NCI-H2029 treated with DMSO at 0.1 percent for 48 hours (cell line): ENCODE measurements around the gene UROC1.

Experiments used
- DNase-seq: peaks from one replicate; lab custom pipeline; 2025; lab: John Stamatoyannopoulos, UW

The UROC1 gene

DNA sequence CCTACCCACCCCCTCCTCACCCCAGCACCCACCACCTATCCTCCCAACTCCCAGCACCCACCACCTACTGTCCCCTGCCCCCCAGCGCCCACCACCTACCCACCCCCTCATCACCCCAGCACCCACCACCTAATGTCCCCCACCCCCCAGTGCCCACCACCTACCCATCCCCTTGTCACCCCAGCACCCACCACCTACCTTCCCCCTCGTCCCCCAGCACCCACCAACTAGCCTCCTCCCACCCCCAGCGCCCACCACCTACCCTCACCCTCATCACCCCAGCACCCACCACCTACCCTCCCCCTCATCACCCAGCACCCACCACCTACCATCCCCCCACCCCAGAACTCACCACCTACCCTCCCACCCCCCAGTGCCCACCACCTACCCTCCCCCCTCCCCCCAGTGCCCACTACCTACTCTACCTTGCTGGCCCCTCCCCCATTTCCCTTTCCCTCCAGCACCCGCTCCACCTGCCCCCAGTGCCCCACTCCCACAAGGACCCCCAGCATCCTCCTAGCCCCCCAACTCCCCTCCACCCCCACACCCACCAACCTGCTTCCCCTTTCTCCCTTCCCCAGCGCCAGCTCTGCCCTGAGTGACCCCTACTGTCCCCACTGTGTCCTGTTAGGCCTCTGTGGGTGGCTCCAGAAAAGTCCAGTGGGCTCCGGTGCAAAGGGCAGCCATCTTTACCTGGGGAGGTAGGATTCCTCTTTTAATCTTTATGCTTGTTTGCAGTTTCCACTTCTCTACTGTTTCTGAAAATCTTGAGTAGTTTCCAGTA is 1.2 kb downstream of the UROC1 start:
- no peak for DNase-seq

DNA sequence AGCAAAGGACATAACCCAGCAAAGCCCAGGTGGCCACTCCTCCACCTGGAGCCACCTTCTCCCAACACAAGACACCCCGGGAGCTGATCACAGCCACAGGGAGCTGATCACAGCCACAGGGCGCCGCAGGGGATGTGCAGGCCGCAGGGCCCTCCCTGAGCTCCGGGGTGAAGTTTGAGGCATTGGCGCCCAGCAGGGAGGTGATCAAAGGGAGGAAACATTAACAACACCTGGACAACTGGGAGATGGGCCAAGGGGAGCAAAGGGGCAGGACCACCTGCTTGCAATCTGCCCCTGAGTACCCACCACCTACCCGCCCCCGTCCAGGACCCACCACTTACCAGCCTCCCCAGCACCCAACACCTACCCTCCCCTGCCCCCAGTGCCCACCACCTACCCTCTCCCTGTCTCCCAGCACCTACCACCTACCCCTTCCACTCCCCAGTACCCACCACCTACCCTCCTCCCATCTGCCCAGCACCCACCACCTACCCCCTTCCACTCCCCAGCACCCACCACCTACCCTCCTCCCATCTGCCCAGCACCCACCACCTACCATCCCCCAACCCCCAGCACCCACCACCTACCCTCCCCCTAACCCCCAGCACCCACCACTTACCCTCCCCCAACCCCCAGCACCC is 2.4 kb downstream of the UROC1 start:
- no peak for DNase-seq

DNA sequence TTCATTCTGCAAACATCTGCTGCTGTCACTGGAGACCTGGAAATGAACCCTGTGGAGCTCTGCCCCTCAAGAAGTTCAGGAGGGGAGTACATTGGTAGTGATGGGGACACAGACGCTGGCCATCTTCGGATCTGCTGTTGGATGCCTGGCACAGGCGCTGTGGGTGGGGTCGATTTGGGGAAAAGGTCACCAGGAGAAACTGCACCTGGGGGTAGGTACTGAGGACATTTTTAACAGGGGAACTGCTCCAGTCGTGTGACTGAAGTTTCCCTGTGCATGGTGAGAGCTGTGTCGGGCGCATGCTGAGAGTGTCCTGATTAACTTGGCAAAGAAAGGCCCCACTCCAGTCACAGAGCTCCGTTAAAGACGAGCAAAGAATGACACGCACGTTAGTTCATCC is 3.4 kb downstream of the UROC1 start:
- DNase-seq: no peak

DNA sequence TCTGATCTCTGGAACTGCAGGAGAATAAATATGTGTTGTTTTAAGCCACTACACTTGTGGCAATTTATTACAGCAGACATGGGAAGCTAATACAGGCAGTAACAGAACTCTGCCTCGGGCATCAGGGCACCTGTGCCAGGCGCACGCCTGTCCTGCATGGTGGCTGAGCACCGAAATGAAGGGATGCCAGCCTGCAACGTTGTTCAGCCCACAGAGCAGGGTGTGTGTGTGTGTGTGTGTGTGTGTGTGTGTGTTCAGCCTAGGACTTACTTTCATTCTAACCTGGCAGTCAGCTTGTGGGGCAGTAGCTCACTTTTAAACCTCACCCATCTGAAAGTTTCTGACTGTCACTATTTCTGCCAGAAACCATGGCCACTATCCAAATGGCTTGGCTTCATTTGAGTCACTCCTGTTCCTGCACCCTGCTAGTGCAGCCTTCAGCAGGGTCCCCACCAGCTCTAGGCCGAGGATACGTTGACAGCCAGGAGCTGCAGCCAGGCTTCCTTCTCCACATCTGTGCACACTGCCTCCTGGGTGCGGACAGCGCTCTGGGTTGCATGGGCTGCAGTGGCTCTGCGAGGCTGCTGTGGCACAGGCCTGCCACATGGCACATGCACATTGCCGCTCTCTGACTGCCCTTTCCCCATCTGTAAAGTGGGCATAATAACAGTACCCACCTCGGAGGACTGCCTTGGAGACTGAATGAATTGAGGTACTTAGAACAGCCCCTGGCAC is 4.5 kb downstream of the UROC1 start:
- no peak for DNase-seq

DNA sequence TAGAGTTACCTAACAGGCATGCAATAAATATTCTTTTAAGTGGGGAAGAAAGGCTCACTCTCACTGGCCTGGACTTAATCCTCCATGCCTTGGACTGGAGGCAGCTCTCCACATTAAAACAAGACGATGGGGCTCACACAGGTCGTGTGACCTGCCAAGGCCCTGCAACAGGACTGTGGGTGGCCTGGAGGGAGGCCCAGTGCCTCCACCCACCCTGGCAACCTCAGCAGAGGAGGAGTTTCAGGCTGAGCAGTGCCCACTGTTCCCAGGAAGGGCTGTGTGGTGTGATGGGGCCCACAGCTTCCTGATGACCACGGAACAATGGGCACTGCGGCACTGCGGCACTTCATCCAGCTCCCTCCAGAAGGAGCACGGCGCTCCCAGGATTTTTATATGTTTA is 5.5 kb downstream of the UROC1 start:
- no peak for DNase-seq

DNA sequence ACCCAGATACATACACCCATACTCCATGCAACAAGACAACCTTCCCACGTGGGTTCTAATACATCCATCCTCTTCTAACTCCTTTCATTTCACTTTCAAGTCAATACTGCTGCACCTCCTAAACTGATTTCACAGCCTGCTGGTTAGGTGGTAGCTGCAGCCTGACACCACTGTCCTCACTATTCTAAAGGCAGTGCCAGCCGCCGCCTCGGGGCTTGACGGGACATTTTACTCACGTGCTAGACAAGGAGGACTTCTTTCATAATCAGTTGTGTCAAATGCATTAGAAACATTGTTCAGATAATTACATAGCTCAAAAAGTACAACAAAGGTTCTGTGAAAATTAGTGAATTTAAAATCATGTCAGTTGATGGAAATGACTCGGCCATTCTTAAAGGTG is 6.3 kb downstream of the UROC1 start:
- DNase-seq: no peak

DNA sequence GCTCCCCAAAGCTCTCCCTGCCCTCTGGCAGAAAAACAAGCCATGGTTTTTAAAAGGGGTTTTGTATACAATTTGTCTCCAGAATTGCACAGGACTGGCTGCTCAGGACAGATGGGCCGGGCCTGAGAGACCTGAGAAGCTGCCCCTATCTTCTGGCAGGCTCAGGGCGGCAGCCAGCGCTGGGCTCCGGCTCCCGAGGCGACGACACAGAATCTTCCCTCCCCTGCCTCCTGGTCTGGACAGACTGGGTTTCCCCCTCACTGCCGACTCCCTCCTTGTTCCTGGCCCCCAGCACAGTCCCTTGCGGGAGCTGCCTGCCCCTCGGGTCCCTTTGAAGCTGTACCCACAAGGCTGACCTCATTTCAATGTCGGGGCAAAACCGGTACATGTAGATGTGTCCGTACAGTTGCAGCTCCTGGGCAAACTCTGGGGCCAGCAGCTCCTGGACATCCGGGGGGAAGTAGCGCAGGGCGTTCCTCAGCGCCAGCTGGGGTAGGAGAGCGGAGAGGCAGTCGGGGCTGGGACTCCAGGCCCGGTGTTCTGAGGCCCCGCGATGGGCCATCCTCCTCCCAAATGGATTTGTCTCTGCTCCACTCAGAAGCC is 7.2 kb downstream of the UROC1 start:
- no peak for DNase-seq

DNA sequence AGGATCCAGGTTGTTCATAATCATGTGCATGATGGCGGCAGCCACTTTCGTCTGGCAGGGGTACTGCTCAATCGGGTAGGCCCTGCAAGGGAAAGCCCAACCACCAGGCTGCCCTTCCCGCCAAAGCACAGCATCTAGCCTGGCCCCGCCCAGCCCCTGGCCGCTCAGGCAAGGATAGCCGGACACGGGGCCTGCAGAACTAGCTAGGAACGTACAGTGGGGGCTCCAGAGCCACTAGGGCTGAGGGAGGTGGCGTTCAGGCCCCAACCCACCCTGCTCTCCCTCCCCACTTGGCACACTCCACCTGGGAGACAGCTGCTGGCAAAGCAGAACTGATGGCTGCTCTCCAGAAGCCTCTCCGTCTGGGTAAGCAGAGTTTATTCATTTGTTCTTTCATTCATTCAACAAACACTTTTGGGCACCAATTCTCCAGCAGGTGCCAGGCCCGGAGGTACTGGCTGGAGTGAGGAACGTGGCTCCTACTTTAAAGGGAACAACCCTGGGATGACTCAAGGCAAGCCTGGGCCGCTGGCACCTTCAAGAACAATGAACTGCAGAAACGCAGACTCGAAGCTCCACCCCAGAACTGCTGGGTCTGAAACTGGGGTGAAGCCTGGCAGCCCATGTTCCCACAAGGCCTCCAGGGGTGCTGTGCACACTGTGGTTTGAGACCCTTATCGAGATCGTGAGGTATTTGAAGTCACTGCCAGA is 7.8 kb downstream of the UROC1 start:
- DNase-seq: no peak

DNA sequence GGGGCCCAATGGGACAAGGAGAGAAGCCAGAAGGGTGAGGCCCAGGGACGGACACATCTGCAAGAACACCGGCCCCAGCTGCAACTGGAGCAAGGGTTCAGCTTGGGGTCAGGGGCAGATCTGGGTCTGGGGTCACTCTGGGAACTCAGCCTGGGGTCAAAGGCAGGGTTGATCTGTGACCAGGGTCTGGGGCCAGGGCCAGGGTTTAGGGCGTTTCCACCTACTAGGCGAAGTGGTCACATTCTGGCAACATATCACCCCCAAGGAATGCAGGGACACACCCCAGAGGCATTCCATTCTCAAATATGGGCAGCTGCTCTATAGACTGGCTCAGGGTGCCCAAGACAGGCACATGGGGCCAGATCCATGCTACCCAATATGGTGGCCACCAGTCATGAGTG is 9.0 kb downstream of the UROC1 start:
- no peak for DNase-seq

DNA sequence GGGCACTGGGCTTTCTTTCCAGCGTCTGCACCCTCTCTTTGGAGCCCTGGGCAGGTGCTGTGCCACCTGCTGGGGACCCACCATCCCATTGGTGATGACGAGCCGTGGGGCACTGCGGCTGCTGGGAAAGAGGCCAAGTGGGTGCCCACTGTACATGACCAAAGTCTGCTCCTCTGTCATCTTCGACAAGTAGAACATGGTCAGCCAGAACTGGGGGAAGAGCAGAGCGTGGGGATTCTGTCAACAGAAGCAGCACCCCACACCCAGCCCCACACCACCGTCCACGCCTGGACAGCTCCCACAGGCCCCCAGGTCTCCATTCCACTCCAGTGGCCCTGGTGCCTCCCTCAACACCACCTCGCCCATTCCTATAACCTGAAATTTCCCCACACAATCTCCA is 9.7 kb downstream of the UROC1 start:
- no peak for DNase-seq

DNA sequence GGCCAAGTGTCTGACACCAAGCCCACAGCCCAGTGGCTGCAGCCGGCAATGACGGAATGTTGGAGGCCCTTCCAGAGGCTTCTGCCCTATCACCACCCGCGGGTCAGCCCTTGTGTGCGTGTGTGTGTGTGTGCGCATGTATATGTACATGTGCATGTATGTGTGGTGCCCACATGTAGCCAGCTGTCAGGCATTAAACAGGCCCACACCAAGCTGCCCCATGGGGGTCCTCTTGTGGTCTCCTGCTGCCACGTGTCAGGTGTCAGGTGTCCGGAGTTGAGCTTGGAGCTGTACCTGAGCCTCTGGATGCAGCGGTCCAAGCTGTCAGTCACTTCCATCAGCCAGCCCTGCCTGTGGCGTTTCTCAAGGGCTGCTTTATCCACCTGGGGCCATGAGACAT is 13.9 kb downstream of the UROC1 start:
- DNase-seq: no peak

DNA sequence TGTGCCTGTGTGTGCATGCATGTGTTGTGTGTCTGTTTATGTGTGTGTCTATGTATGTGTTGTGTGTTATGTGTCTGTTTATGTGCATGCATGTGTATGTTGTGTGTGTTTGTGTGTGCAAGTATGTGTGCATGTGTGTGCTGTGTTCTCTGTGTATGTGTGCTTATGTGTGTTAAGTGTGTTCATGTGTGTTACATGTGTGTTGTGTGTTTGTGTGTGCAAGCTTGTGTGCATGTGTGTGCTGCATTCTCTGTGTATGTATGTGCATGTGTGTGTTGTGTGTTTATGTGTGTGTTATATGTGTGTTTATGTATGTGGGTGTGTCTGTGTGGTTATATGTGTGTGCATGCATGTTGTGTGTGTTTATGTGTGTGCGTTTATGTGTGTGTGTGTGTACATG is 14.9 kb downstream of the UROC1 start:
- DNase-seq: no peak

DNA sequence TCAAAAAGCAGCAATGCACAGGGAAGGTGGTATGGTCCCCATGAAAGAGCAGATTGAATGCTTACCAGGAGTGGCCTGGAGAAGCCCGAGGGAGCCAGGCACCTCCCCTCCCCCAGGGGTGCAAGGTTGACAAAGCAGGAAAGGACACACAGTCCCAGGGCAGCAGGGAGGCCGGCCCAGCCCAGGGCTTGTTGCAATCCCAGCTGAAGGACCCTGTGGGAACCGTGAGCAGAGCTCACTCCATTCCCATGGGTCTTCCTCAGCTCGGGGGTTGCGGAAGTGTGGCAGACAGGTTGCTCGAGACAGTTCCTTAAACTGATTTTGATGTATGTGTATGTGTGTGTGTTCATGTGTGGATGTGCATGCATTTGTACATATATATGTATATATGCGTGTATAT is 15.8 kb downstream of the UROC1 start:
- no peak for DNase-seq

DNA sequence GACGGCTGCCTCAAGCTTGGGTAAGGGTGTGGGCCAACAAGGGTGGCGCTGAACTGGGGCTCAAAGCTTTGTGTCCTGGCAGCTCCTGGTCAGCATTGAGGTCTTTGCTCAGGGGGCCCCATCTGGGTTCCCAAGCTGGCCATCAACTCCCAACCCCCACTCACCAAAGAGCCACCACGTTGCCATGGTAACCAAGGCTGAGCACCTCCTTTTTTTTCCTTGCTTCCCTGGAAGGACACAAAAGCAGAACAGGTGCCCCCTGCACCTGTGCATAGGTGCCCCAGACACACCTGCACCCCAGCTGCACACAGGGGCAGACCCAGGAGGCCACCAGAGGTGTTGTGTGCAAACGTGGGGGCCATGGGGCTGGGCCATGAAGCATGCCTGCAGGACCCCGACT is 16.5 kb downstream of the UROC1 start:
- no peak for DNase-seq

DNA sequence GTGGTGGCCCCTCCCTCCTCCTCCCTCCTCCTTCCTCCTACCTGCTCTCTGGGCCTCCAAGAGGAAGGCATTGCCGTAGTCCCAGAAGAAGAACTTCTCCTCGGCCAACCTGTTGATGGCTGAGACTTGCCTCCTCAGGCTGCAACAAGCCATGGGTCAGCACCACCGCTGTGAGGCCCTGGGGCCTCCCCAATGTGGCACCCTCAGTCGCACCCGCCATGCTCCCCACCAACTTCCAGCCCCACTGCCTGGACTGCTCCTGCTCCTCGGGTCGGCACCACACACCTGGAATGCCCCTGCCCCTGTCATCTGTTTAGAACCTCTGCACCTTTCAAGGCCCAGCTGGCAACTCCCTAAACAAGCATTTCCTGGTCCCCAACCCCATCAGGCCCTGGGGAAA is 17.6 kb downstream of the UROC1 start:
- no peak for DNase-seq

DNA sequence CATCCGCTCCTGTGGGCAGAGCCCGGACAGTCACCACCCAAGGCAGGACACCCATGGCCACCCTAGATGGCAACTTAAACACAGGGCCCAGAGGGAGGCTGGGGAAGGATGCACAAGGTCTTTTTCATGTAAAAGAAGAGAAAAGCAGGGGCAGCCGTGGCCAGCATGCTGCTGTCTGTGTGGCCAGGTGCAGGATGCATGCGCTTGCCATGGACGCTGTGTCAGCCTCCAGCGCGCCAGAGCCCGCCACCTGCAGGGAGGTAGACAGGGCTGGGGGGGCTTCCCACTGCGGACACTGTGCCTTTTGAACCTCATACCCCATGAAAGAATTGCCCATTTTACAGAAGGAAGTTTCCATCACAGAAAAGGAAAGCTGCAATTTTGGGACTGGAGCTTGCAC is 18.2 kb downstream of the UROC1 start:
- DNase-seq: no peak

DNA sequence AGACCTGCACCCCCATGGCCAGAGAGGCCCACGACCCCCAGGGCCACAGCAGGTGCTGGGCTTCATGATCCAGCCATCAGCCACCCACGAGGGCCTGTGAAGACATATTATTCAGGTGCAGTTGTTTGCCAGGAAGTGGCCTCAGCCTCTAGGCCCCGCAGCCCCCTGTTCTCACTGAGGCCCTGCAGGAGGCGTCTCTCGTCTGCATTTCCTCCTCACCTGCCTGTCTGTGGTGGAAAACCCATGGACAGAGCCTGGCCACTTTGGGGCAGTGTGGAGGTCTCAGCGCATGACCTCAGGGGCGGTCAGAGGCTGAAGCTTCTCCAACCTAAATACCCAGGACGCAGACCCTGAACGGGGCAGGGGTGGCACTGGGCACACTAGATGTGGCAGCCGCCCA is 18.6 kb downstream of the UROC1 start:
- DNase-seq: no peak

DNA sequence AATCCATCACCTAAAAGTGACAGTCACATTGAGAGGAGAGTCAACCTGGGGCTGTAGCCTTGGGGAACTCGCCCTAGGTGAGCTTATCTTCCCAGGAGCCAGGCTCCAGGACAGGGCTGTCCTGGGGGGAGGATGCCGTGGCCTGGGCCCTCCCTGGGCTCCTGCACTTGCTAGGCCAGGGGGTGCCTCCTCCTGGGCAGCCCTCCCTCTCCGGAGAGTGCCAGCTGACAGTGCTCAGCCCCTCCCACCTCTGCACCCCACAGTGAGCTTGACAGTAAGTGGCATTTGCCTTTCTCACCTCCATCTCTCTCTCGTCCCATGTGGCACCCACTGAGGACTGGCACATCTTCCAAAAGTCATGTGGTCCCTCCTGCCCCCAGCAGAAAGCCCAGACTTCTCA is 19.1 kb downstream of the UROC1 start:
- no peak for DNase-seq

DNA sequence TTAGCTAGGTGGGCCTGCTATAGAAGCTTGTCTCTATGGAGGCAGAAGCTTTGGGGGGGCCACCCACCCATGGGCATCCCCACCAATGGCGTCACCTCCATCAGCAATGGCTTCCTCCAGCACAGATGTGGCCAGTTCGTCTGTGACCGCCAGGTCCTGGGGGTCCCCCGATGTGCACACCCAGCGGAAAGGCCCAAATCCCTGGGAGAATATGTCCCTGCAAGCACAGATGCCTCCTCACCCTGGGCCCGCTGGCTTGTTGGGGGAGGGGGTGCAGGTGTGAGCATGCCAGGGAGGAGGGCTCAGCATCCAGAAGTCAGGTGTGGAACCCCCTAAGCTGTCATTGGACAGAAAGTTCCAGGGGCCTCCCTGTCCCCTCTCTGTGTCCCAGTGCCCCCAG is 19.6 kb downstream of the UROC1 start:
- DNase-seq: no peak

DNA sequence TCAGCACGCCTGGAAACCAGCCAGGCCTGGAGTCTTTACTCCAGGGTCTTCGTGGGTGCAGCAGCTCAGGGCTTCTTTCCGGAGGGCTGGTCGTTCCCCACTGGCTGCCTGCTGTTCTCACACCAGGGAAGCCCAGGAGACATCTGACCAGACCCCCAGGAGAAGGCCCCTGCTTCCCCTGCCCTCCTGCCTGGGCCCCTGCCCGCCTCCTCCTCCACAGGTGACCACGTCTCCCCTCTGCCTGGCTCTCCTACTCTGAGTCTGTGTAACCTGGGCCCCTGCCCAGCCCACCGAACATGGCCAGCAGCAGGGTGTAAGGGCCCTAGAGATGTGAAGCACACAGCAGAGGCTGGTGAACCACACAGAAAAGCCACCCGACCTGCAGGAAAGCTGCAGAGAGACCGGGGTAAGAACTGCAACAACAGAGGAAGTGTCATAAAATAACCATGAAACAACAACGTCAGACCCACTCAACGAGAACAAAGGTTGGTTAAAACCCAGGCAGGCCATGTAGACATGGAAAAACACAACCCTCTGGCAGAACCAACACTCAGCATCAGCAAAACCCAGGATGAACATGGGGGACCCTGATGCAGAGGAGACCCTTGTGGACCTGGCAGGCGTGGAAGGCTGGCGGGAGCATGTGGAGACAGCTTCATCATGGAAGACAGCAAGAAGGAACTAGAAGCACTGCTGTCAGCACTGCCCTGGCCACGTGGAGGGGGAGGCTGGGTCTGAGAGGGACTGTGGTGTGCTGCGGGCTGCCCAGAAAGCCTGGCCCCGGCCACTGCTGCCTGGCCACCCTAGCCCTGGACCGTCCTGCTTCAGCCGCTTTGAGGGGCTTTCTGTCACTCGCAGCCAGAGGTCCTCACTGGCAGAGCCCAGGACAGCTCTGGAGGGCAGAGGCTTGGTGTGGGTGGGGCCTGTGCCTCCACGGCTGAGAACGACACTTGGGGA is 20.4 kb downstream of the UROC1 start:
- no peak for DNase-seq

DNA sequence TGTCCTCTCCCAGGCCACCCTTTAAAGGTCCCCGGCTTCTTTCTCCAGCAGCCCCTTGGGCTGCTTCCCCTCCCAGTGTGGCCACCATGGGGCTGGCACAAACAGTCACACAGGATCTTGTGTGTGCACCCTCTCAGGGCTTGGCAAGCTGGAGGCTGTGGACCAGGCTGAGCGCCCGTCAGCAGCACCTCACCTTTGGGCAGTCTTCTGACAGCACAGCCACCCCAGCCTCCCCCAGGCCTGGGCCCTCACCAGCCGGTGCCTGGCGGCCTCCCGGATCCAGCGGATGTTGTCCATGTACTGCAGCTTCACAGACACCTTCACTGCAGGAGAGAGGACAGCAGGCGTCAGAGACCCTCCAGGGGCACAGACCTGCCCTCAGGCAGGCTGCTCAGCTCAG is 21.8 kb downstream of the UROC1 start:
- no peak for DNase-seq
